HuH-7.5 (cell line): ENCODE measurements around the gene ROBO1.
"Not testable (repeated sequence)": the region's sequence is repeated elsewhere in the genome, so short reads cannot be mapped to it uniquely, and the experiment has no call there.

Experiments used
- DNase-seq: peaks from one replicate; pipeline ENCODE4 v3.0.0; 2011; ENCODE audit warnings: low spot score

ROBO1 gene

DNA sequence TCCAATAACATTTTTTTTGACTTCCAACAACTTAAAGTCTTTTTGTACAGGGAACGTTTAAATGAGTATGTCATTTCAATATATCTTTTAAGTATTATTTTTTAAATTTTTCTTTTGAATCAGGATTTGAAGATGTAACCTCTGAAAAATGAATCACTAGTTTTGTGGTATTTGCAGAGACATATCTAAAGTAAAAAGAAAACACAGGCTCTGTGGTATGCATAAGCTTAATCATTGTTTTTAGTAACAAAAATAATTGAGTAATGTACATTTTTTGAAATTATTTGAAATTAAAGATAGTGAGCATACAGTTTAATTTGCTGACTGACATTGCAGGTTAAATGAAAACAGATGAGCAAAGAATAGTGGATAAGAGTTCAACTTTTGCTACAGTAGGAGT, 531.3 kb downstream of the ROBO1 start:
- no peak for DNase-seq

DNA sequence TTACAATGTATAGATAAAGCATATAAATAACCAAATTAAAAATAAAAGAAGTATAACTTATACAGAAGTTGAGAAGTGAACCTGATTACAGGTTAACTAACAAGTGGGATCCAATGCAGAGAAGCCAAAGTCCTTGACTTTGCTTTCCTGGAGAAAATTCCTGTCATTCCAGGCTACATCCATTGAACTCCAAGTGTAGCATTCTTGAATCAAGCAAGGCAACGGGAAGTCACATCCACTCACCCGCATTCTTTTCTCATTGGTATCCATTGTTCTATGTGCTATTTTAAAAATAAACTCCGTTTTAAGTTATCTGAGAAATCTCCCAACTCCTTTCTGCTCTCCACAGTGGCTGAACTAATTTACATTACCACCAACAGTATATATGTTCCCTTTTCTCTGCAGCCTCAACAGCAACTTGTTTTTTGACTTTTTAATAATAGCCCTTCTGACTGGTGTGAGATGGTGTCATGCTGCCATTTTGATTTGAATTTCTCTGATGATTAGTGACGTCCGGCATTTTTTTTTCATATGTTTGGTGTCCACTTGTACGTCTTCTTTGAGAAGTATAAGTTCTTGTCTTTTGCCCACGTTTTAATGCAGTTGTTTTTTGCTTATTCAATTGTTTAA, 534.3 kb downstream of the ROBO1 start:
- no peak for DNase-seq

GRCh38 chr3:79230266-79230665, 537.5 kb downstream of the ROBO1 start:
- no peak for DNase-seq

GRCh38 chr3:79217096-79217495, 550.7 kb downstream of the ROBO1 start:
- DNase-seq: no peak

- no peak for DNase-seq
Measured at GRCh38 chr3:79215286-79215685, 552.5 kb downstream of the ROBO1 start.

DNA sequence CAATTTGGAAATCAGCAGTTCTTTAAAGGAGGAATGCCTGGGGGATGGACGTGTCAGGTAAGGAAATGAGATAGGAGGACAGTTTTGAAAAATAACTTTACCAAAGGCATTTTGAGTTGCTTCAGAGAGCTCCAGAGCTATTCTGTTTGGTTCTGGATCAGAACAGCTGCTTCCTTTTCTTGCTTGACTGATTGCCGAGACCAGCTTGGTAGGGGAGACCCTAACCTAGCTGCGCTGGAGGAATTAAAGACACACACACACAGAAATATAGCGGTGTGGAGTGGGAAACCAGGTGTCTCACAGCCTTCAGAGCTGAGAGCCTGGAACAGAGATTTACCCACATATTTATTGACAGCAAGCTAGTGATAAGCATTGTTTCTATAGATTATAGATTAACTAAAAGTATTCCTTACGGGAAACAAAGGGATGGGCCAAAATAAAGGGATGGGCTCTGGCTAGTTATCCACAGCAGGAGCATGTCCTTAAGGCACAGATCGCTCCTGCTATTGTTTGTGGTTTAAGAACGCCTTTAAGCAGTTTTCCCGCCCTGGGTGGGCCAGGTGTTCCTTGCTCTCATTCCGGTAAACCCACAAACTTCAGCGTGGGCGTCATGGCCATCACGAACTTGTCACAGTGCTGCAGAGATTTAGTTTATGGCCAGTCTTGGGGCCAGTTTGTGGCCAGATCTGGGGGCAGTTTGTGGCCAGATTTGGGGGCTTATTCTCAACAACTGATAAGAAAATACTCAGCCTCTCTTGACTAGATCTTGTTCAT, 556.0 kb downstream of the ROBO1 start:
- DNase-seq: no peak

DNA sequence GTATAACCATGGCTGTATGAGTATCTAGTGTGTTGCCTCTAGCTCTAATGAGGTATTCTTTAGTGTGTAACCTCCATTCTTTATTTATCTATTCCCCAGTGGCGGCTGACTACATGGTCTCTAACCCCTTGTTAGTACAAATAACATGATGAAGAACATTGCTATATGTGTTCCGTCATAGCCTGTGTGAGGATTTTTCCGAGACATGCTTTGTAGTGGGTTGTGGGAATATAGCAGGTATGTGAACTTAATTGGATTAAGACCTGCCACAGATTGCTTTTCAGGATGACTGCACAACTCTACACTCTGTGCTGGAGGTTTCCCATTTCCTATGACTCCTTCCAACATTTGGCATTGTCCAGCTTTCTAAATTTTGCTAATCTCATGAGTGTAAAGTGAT, 563.4 kb downstream of the ROBO1 start:
- no peak for DNase-seq

DNA sequence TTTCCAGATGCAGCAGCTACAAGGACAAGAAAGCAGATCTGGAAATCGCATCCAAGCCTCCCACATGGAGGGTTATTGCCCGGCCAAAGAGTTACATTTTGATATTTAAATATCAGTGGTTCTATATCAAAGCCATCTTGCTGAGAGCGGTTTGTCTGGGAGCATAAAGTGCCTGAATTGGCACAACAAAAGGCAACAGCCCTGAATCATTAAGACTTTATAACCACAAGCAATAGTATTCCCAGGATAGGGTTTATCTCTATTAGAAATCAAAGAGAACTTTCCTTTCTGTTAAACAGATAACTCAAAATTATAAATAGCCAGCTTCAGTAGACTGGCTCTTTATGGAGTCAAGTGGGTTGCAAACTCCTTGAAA, 564.7 kb downstream of the ROBO1 start:
- no peak for DNase-seq

GRCh38 chr3:79202471-79203143, 565.2 kb downstream of the ROBO1 start:
- DNase-seq: no peak

- DNase-seq: no peak
Measured at GRCh38 chr3:79200456-79200855, 567.3 kb downstream of the ROBO1 start.

GRCh38 chr3:79199966-79200365, 567.8 kb downstream of the ROBO1 start:
- no peak for DNase-seq

GRCh38 chr3:79187426-79187825, 580.4 kb downstream of the ROBO1 start:
- no peak for DNase-seq

- no peak for DNase-seq
Measured at GRCh38 chr3:79184251-79184650, 583.5 kb downstream of the ROBO1 start.

GRCh38 chr3:79183496-79183895, 584.3 kb downstream of the ROBO1 start:
- no peak for DNase-seq

DNA sequence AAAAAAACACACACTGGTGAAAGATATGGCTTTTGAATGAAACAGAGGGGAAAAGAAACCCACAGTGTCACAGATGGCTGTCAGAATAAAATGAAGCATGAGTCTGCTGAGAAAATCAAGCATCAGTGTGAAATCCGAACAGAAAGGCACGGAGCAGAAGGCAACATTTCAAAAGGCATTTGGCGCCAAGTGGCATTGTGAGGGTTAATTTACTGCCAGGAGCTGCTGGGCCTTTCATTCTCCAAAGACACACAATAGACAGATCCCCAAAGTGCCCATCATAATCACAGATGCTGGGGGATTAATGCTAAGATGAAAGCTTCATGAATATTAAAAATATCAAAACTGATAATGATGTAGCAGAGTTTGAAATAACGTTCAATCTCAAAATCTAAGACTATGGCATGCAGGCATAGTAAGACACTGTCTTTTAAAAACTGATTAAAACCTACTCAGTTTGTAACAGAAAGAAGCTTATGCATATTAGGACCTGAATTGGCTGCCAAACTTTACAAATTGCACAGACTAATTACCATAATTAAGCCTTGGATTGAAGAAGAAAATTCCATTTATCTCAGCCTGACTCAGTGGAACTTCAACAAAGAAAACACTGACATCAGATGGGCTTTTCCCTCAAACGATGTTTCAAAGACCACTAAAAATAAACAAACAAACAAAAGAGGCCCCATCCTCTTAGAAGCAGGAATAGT, 589.2 kb downstream of the ROBO1 start:
- no peak for DNase-seq

DNA sequence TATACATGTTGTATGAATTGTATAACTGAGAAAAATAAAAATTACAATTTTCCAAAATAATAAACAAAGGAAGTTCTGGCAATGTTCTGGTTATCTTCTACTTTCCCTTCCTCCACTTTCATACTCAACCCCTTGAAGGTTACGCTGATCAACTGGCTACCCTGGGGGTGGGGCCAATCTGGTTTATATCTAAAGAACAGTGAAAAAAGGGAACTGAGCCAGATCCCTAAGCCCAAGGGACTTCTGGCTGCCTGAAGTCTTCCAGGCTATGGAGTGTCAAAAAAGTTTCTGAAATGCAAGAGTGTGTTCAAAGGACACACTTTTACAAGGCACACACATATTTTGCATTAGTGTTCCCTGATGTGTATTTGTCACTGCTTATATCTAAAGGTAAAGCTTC, 591.9 kb downstream of the ROBO1 start:
- no peak for DNase-seq

GRCh38 chr3:79173259-79173658, 594.5 kb downstream of the ROBO1 start:
- DNase-seq: not testable (repeated sequence)

- no peak for DNase-seq
Measured at GRCh38 chr3:79172241-79172640, 595.6 kb downstream of the ROBO1 start.

- DNase-seq: no peak
Measured at GRCh38 chr3:79170021-79170420, 597.8 kb downstream of the ROBO1 start.

- DNase-seq: no peak
Measured at GRCh38 chr3:79167651-79168416, 600.0 kb downstream of the ROBO1 start.

GRCh38 chr3:79162653-79163052, 605.1 kb downstream of the ROBO1 start:
- DNase-seq: no peak

DNA sequence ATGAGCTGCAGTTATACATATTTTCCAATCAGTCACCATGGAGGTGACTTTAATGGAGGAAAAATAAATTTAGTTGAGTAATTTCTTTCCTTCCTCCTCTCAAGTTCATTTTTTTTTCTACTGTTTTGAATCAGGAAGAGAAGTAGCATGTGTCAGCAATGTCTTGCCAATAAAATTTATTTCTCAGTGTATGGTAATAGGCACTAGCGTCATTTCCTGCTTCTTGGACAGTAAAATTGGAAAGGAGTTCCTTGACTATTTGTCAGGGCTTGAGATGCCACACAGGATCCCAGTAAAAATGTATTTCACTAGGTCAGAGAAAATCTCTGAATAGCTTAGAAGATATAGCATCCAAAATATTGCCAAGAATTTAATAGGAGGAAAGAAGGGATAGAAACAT, 605.9 kb downstream of the ROBO1 start:
- DNase-seq: no peak
